ENCODE measurements around the gene CBX4.

Gene CBX4

DNA sequence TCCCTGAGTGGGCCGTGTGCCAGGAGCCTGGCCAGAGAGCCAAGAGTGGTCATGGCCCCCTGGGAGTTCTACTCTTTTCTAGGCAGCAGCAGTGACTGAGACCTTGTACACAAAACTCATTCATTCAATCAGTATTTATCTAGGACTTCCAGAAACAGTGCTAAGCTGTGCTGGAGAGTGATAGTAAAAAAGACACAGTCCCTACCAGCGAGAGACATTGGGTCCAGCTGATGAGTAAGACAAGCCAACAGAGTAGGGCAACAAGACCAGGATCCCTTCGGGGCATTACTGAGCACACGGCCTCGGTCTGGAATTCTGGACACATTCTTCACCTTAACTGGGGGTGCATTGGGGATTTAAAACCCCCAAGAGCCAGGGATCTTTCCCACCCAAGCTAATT lies 20.2 kb downstream of the CBX4 start:
- no peak for DNase-seq (ENCODE audit: extremely low read depth, low read depth)
- TF ChIP-seq, protein P1, sequence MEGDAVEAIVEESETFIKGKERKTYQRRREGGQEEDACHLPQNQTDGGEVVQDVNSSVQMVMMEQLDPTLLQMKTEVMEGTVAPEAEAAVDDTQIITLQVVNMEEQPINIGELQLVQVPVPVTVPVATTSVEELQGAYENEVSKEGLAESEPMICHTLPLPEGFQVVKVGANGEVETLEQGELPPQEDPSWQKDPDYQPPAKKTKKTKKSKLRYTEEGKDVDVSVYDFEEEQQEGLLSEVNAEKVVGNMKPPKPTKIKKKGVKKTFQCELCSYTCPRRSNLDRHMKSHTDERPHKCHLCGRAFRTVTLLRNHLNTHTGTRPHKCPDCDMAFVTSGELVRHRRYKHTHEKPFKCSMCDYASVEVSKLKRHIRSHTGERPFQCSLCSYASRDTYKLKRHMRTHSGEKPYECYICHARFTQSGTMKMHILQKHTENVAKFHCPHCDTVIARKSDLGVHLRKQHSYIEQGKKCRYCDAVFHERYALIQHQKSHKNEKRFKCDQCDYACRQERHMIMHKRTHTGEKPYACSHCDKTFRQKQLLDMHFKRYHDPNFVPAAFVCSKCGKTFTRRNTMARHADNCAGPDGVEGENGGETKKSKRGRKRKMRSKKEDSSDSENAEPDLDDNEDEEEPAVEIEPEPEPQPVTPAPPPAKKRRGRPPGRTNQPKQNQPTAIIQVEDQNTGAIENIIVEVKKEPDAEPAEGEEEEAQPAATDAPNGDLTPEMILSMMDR (IDR thresholded peaks at IDR 0.05; ENCODE audit: low read depth, low read length) = no peak

DNA sequence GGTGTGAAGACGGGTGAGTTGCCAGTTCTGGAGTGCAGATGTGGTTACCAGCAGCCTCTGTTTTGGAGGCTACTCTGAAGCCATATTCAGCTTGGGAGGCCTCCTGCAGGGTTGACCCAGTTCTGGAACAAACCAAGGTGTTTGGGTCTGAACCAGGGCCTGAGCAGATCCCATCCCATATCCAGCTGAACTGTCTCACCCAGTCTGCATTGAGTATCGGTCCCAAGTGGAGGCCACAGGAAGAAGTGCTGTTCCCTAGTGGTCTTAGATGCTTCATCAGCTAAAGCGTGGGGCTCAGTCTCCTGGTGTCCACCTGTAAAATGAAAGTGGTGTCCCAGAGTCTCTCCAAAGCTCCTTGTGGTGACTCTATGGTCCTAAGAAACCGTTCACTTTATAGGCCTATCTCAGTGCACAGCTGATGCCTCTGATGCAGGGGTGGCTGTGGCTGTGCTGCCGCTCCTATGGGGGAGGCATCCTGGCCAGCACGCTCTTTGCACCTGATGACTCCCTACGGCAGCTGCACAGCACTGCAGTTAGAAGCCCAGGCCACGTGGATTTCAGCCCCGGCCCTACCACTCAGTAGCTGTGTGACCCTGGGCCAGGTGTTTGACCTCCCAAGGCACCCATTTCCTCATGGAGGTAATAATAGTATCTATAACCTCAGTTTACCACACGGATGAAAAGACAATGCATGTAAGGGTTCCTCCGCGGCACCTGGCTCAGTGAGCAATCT lies 21.0 kb downstream of the CBX4 start:
- DNase-seq (ENCODE audit: extremely low read depth, low read depth) = no peak
- TF ChIP-seq, protein P1 (IDR thresholded peaks at IDR 0.05; ENCODE audit: low read depth, low read length) = no peak

DNA sequence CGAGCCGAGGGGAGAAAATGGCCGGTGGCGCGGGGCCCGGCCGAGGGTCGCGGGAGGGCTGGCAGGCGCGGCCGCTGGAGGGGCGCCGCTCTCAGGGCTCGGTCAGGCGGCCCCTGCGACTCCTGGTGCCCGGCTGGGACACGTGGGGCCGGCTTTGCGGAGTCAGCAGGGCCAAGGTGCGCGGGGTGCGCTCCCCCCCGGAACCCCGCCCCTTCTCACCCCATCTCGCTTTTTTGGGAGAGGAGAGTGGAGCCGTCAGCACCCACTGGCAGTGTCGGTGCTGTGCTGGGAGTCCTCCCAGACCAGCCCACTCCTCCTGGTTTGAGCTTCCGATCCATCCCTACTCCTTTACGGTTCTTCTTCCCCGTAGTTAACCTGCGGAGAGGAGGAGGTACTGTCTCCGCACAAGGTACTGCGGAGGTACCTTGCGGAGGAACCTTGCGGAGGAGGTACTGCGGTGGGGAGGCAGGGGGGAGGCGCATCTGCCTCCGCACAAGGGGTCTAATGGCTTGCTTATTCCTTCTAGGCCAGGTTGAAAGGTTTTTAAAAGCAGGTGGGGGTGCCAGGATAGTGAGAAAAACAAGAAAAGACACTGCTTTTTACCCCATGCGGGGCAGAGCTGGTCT lies 23.3 kb downstream of the CBX4 start:
- no peak for DNase-seq (ENCODE audit: extremely low read depth, low read depth)
- TF ChIP-seq, protein P1 (IDR thresholded peaks at IDR 0.05; ENCODE audit: low read depth, low read length) = no peak

DNA sequence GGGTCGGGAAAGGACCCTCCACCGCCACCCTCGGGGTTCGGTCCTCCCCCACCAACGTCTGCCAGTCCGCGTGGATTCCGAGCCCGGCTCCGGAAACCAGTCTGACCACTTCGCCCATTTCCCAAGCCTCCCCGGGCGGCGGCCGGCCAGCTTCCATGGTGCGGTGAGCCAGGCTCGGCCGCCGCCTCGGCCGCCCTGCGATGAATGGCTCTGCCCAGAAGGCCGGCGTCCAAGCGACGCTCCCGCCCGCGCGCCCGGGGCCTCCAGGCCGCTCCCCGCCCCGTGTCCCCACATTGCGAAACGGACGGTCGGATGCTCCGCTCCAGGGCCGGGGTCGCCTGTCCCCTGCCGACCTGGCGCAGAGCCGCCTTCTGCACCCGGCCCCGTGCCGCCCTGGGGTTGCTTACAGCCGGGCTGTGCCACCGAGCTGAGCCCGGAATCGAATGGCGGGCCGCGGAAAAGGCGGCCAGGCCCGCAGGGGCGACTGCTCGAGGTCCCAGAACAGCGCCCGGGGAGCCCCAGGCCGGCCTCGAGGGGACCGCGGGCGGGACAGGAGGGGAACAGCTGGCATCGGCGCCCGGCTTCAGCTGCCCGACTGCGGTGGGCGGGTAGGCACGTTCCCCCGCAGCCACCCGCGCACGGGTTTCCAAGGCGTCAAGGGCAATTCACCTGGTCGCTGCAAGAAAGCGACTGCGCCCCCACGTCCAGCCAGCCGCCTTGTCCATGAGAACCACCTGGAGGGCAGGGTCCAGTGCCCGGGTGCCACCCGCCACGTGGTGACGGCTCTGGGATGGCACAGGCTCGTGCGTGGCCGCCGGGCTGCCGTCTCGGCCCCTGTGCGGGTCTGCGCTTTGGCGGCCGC lies 24.0 kb downstream of the CBX4 start:
- TF ChIP-seq, protein P1 (IDR thresholded peaks at IDR 0.05; ENCODE audit: low read depth, low read length) = no peak
- DNase-seq (ENCODE audit: extremely low read depth, low read depth) = no peak

DNA sequence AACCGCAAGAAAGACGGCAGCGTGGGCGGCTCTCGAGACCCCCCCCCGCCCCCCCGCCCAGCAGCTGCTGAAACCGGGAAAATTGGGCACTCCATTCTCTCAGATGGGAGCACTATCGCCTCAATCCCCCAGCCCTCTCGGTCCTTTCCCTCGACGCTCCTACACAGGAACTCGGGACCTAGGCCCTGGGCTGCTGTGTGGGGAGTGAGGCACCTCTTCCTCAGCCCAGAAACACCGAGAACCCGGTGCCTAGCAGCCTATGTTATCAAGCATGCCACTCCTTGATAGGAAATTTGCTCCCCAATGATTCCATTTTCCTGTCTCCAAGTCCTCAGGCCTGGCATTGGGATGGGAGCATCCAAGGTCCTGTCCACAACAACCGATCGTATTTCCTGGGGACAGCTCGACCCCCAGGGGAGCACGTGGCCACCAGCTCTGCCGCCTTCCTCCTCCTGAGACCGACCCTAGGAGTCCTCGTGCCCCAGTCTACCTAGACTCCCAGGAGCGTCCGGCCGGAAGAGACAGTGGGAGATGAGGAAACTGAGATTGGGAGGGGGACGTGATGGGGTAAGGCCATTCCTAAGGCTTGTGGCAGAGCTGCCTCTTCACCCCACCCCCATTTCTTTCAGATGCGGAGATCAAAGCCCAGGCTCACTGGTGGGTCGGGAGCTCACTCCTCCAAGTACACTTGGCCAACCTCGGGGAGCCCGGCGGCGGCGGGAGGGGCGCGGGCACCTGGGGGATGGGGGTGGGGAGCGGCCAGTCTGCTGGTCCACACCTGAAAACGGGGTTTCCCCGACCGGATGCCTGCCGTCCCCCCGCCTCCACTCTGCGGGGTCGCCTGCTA lies 24.9 kb downstream of the CBX4 start:
- no peak for DNase-seq (ENCODE audit: extremely low read depth, low read depth)
- TF ChIP-seq, protein P1 (IDR thresholded peaks at IDR 0.05; ENCODE audit: low read depth, low read length) = no peak

DNA sequence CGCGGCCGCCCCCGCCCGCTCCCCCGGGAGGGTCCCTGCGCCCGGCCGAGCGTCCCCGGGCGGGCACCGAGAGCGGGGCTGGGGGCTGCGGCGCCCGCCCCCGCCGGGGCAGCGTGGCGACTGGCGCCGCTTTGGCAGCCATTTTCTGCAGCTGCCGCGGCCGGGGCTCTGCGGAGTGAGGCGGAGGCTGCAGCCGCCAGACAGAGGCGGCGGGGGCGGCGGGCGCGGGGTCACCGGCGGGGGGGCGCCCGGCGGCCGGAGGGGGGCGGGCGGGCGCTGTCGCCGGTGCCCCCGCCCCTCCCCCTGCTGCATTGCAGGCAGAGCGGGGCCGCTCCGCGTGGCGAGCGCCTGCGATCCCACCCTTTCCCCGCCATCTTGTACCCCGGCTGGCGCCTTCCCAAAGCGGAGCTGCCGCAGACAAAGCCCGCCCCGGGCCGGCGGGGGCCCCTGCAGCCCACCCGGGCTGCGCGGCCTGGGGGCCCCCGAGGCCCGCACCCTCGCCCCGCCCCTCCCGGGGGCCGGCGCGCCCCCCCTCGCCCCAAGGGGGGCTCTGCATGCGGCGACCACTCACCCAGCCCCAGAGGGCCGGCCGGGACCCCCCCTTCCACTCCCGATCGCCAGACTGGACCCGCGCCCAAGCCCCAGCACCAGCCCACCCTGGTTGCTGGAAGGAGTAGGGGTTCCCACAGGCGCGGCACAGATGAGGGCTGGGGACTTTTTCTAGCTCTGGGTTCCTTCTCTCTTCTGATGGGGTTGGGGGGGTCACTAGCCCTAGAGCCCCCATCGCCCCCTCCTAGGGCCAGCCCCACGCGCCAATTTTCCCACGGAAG lies 25.7 kb downstream of the CBX4 start:
- no peak for DNase-seq (ENCODE audit: extremely low read depth, low read depth)

More for the DNA sequence above, 25.7 kb downstream of the CBX4 start:
- TF ChIP-seq, protein P1 (IDR thresholded peaks at IDR 0.05; ENCODE audit: low read depth, low read length) = no peak
